Spleen (tissue), 7 donors: ENCODE measurements around the gene PRR5L.
A peak's percentile ranks its signal among the peaks of the same experiment; 100 is the strongest.

Experiments used
- POLR2A ChIP-seq, 3 donors: fragments of 450-650 bp; IDR thresholded peaks; one replicate each; pipeline ENCODE4 v1.5.1; 2017; ENCODE audit warnings: antibody characterized with exemption in 3 of 3, mild to moderate bottlenecking in 1 of 3
- POLR2AphosphoS5 ChIP-seq, 3 donors: sonication (generic); formaldehyde crosslinking; IDR thresholded peaks; one replicate each; pipeline ENCODE4 v1.5.1; 2017; ENCODE audit warnings: antibody characterized with exemption in 3 of 3
- TF ChIP-seq, protein P1 (sequence below), 11 experiments: fragments of 200-600 bp in 7 of 11; fragments of 450-650 bp in 4 of 11; sonication (generic) in 4 of 11; IDR thresholded peaks in 8 of 11; conservative IDR thresholded peaks in 3 of 11; 1 replicate in 7 of 11; 2 replicates in 4 of 11; pipeline versions ENCODE4 v1.4.0 to v1.8.0; 2016 to 2021; ENCODE audit warnings: antibody characterized with exemption in 11 of 11, inconsistent platforms in 4 of 11, mild to moderate bottlenecking in 1 of 11
- donor health status: DM: no; HTN: no; CAD: no; lungs with moderate emphysema.
- donor health status: DM: no; HTN: no; CAD: no.
- donor health status: DM: no; HTN: no; CAD: no.

DNA sequence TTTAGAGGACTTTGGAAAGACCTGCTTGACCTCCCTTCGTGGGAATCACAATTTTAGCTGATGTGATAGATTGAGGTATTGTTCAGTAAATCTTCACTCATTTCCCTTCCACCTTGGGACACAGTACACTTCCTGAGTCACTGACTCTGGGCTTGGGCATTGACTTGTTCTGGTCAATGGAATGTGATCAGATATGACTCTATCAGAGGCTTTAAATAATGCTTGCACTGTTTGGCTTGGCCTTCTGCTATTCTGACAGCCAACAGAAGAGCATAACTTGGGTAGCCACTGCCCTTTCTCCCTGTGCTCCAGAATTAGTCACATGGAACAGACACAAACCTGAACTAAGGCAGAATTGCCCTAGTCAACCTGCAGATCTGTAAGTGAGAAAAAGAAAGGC is 12.5 kb downstream of the PRR5L start:
- TF ChIP-seq POLR2AphosphoS5 (IDR thresholded peaks at IDR 0.05) (peak in 1 of 3 donors; percentile 10), POLR2A (IDR thresholded peaks at IDR 0.05) (no peak)
- TF ChIP-seq, protein P1, sequence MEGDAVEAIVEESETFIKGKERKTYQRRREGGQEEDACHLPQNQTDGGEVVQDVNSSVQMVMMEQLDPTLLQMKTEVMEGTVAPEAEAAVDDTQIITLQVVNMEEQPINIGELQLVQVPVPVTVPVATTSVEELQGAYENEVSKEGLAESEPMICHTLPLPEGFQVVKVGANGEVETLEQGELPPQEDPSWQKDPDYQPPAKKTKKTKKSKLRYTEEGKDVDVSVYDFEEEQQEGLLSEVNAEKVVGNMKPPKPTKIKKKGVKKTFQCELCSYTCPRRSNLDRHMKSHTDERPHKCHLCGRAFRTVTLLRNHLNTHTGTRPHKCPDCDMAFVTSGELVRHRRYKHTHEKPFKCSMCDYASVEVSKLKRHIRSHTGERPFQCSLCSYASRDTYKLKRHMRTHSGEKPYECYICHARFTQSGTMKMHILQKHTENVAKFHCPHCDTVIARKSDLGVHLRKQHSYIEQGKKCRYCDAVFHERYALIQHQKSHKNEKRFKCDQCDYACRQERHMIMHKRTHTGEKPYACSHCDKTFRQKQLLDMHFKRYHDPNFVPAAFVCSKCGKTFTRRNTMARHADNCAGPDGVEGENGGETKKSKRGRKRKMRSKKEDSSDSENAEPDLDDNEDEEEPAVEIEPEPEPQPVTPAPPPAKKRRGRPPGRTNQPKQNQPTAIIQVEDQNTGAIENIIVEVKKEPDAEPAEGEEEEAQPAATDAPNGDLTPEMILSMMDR (IDR thresholded peaks at IDR 0.05 in 8 of 11, conservative IDR thresholded peaks at IDR 0.05 in 3 of 11), result no peak
